H1 (cell line): ENCODE results near the gene SIMC1. TPM values are rescaled to one million over a fixed set of nuclear protein-coding genes. Genes with fewer than 3 reads are reported as not detected.

Source experiments
- CTCF ChIA-PET: fragments of 300-600 bp; sonication (Branson Sonifier 250); formaldehyde crosslinking; loops from one replicate; lab custom pipeline; 2021; ENCODE audit not compliant: partially characterized antibody; lab: Charles Lee
- POLR2A ChIA-PET: fragments of 300-600 bp; sonication (Branson Sonifier 250); formaldehyde crosslinking; loops from one replicate; lab custom pipeline; 2021; ENCODE audit warnings: inconsistent platforms; ENCODE audit not compliant: partially characterized antibody; lab: Charles Lee
- DNase-seq, 2 experiments: peaks; one replicate each; pipeline versions ENCODE4 v3.0.0 to v3.0.0-alpha.2; 2010 to 2022; ENCODE audit warnings: low spot score in 2 of 2, low read depth in 1 of 2, mixed read lengths in 1 of 2
- FAIRE-seq: peaks from 2 replicates; lab custom pipeline; 2011; peaks lifted over from hg19 to GRCh38; lab: Jason Lieb, UNC
- H2AFZ ChIP-seq: 2 replicates; pipeline ENCODE4 v1.8.1; 2012; ENCODE audit warnings: low read length, inconsistent platforms
- H2AK5ac ChIP-seq: 2 replicates; pipeline ENCODE4 v1.6.1; 2013; ENCODE audit warnings: low read depth, low read length
- H2BK120ac ChIP-seq: replicated peaks from 2 replicates; pipeline ENCODE3; 2013; ENCODE audit warnings: low read depth, low read length, inconsistent platforms
- H2BK12ac ChIP-seq: 2 replicates; pipeline ENCODE4 v1.6.1; 2013; ENCODE audit warnings: low read depth, low read length
- H2BK15ac ChIP-seq: 2 replicates; pipeline ENCODE4 v1.6.1; 2013; ENCODE audit warnings: low read length
- H2BK20ac ChIP-seq: 2 replicates; pipeline ENCODE4 v1.6.1; 2013; ENCODE audit warnings: low read length
- H2BK5ac ChIP-seq: 2 replicates; pipeline ENCODE4 v1.6.1; 2013; ENCODE audit warnings: low read depth, low read length
- H3K14ac ChIP-seq: 2 replicates; pipeline ENCODE4 v1.6.1; 2013; ENCODE audit warnings: inconsistent platforms; ENCODE audit not compliant: insufficient read length
- H3K18ac ChIP-seq: 2 replicates; pipeline ENCODE4 v1.6.1; 2013; ENCODE audit warnings: low read length; ENCODE audit errors: extremely low read depth
- H3K23ac ChIP-seq: 2 replicates; pipeline ENCODE4 v1.6.1; 2013; ENCODE audit warnings: inconsistent platforms; ENCODE audit not compliant: insufficient read length
- H3K23me2 ChIP-seq: 2 replicates; pipeline ENCODE4 v1.6.1; 2013; ENCODE audit warnings: low read depth, low read length
- H3K27ac ChIP-seq: 2 replicates; pipeline ENCODE4 v1.6.1; 2011; ENCODE audit warnings: low read depth, low read length, inconsistent platforms
- H3K27me3 ChIP-seq, 4 experiments: replicated peaks in 1 of 4; 1 replicate in 1 of 4; 2 replicates in 3 of 4; pipeline versions ENCODE4 v1.6.1 to v1.8.1; 2011 to 2013; ENCODE audit warnings: low read length in 3 of 4, mild to moderate bottlenecking in 3 of 4, inconsistent platforms in 2 of 4, mixed read lengths in 2 of 4, moderate library complexity in 1 of 4; ENCODE audit not compliant: control insufficient read depth in 3 of 4, insufficient read depth in 3 of 4; ENCODE audit errors: extremely low read depth in 1 of 4
- H3K36me3 ChIP-seq, 4 experiments: 2 replicates each; pipeline versions ENCODE4 v1.6.1 to v1.8.1; 2011 to 2013; ENCODE audit warnings: mild to moderate bottlenecking in 4 of 4, low read length in 3 of 4, moderate library complexity in 2 of 4, control low read depth in 1 of 4, inconsistent platforms in 1 of 4; ENCODE audit not compliant: insufficient read depth in 4 of 4, control insufficient read depth in 2 of 4
- H3K4ac ChIP-seq: replicated peaks from 2 replicates; pipeline ENCODE3; 2013; ENCODE audit warnings: low read length, low read depth, mixed read lengths, inconsistent platforms; ENCODE audit not compliant: insufficient read length
- H3K4me1 ChIP-seq, 4 experiments: replicated peaks in 1 of 4; 1 replicate in 1 of 4; 2 replicates in 3 of 4; pipeline versions ENCODE4 v1.6.1 to v1.8.1; 2011 to 2013; ENCODE audit warnings: low read length in 3 of 4, inconsistent platforms in 2 of 4, mixed read lengths in 1 of 4; ENCODE audit not compliant: insufficient read depth in 4 of 4, control insufficient read depth in 3 of 4
- H3K4me2 ChIP-seq, 2 experiments: 2 replicates each; pipeline versions ENCODE4 v1.6.1 to v1.8.1; 2011 to 2013; ENCODE audit warnings: low read depth in 2 of 2, low read length in 2 of 2, control low read depth in 1 of 2, inconsistent platforms in 1 of 2, mild to moderate bottlenecking in 1 of 2; ENCODE audit not compliant: insufficient read depth in 1 of 2
- H3K4me3 ChIP-seq, 4 experiments: fragments of 200-600, 300-600 bp in 1 of 4; sonication (generic), shearing (Covaris generic), sonication (Bioruptor Twin) in 1 of 4; 2 replicates each; pipeline versions ENCODE4 v1.5.1 to v1.8.1; 2011 to 2016; ENCODE audit warnings: low read length in 4 of 4, low read depth in 3 of 4, control low read depth in 2 of 4, inconsistent platforms in 2 of 4, mild to moderate bottlenecking in 2 of 4, mixed read lengths in 1 of 4, moderate library complexity in 1 of 4; ENCODE audit not compliant: insufficient read depth in 2 of 4; ENCODE audit errors: extremely low read depth in 1 of 4
- H3K56ac ChIP-seq: replicated peaks from 2 replicates; pipeline ENCODE3; 2013; ENCODE audit warnings: low read depth, mild to moderate bottlenecking, mixed read lengths, low read length, inconsistent platforms; ENCODE audit not compliant: insufficient read length
- H3K79me1 ChIP-seq: 2 replicates; pipeline ENCODE4 v1.6.1; 2013; ENCODE audit warnings: low read depth, low read length, control low read depth
- H3K79me2 ChIP-seq, 2 experiments: 2 replicates each; pipeline versions ENCODE4 v1.6.1 to v1.8.1; 2012 to 2013; ENCODE audit warnings: low read length in 2 of 2, mild to moderate bottlenecking in 2 of 2, inconsistent platforms in 1 of 2; ENCODE audit not compliant: insufficient read depth in 2 of 2, control insufficient read depth in 1 of 2
- H3K9ac ChIP-seq, 4 experiments: replicated peaks in 1 of 4; 1 replicate in 1 of 4; 2 replicates in 3 of 4; pipeline versions ENCODE4 v1.6.1 to v1.8.1; 2011 to 2013; ENCODE audit warnings: low read depth in 3 of 4, low read length in 3 of 4, control low read depth in 2 of 4, mild to moderate bottlenecking in 2 of 4, moderate library complexity in 2 of 4, inconsistent platforms in 1 of 4; ENCODE audit errors: extremely low read depth in 1 of 4
- H3K9me3 ChIP-seq, 2 experiments: 2 replicates each; pipeline versions ENCODE4 v1.6.1 to v1.8.1; 2012 to 2013; ENCODE audit warnings: mild to moderate bottlenecking in 2 of 2, moderate library complexity in 2 of 2, control low read depth in 1 of 2, inconsistent platforms in 1 of 2, low read depth in 1 of 2, low read length in 1 of 2, mixed read lengths in 1 of 2; ENCODE audit not compliant: insufficient read depth in 2 of 2
- H4K20me1 ChIP-seq, 2 experiments: replicated peaks in 1 of 2; 2 replicates each; pipeline versions ENCODE3 to v1.8.1; 2011 to 2013; ENCODE audit warnings: inconsistent platforms in 2 of 2, low read length in 2 of 2, mild to moderate bottlenecking in 1 of 2; ENCODE audit not compliant: insufficient read depth in 2 of 2, control insufficient read depth in 1 of 2
- H4K5ac ChIP-seq: 2 replicates; pipeline ENCODE4 v1.6.1; 2013; ENCODE audit warnings: low read length, low read depth, mixed read lengths, inconsistent platforms; ENCODE audit not compliant: insufficient read length
- H4K8ac ChIP-seq: 2 replicates; pipeline ENCODE4 v1.8.0; 2013; ENCODE audit warnings: mild to moderate bottlenecking, moderate library complexity, low read length, inconsistent platforms; ENCODE audit not compliant: insufficient read depth; ENCODE audit errors: extremely low read depth
- H4K91ac ChIP-seq: replicated peaks from 2 replicates; pipeline ENCODE3; 2013; ENCODE audit warnings: low read length, mixed read lengths, inconsistent platforms; ENCODE audit not compliant: insufficient read length
- GTF2F1 ChIP-seq: IDR thresholded peaks from 2 replicates; pipeline ENCODE4 v1.6.1; 2012; ENCODE audit warnings: low read depth, low read length, improper control_type of control experiment, borderline replicate concordance
- RBBP5 ChIP-seq: IDR thresholded peaks from 2 replicates; pipeline ENCODE4 v1.7.1; 2012; ENCODE audit warnings: low read depth, mild to moderate bottlenecking, inconsistent platforms, low read length, moderate library complexity, borderline replicate concordance
- RFX5 ChIP-seq: IDR thresholded peaks from 2 replicates; pipeline ENCODE4 v1.6.1; 2011; ENCODE audit warnings: low read depth, low read length, improper control_type of control experiment, borderline replicate concordance
- ZNF274 ChIP-seq: IDR thresholded peaks from 2 replicates; pipeline ENCODE4 v1.7.0; 2012; ENCODE audit warnings: low read length, borderline replicate concordance; ENCODE audit errors: extremely low read depth
- WGBS, 2 experiments: shearing (Covaris generic) in 1 of 2; methylation state at CpG; one replicate each; pipeline versions ENCODE4 v1.1.6 to v1.1.7; 2013 to 2015; ENCODE audit warnings: low lambda C conversion rate in 2 of 2, mixed read lengths in 2 of 2, inconsistent platforms in 1 of 2, low coverage in 1 of 2, missing lambda C conversion rate in 1 of 2; ENCODE audit not compliant: insufficient replicate concordance in 2 of 2, insufficient coverage in 1 of 2, insufficient read length in 1 of 2; ENCODE audit errors: extremely low coverage in 1 of 2, missing lambda C conversion rate in 1 of 2; 5-methylcytosine and 5-hydroxymethylcytosine counted together
- polyA plus RNA-seq, 7 experiments: library from polyadenylated mRNA; depleted of rRNA in 3 of 7; stranded (reverse) in 5 of 7; unstranded in 2 of 7; fragments of >200 nt in 5 of 7; fragments of 200-250 nt in 2 of 7; gene quantifications; 1 replicate in 5 of 7; 2 replicates in 1 of 7; 4 replicates in 1 of 7; pipeline versions ENCODE4 v1.2.1 to v1.2.3, GENCODE V29; 2011 to 2013; ENCODE audit warnings: missing spikeins in 2 of 7, mixed read lengths in 2 of 7
- total RNA-seq: library from RNA; stranded (reverse); fragmentation: NEBNext Ultra II Directional; extraction: Animal tissue kit (Norgen Biotek cat#: 25700); gene quantifications from 2 replicates; pipeline ENCODE4 v1.2.1, GENCODE V29; 2021

The SIMC1 gene
- total and polyA plus RNA-seq, 2 of the 8 experiments (the other 6 are each of a cell fraction or from before 2014, with no cell fraction given): 12.3 to 21.2 TPM

DNA sequence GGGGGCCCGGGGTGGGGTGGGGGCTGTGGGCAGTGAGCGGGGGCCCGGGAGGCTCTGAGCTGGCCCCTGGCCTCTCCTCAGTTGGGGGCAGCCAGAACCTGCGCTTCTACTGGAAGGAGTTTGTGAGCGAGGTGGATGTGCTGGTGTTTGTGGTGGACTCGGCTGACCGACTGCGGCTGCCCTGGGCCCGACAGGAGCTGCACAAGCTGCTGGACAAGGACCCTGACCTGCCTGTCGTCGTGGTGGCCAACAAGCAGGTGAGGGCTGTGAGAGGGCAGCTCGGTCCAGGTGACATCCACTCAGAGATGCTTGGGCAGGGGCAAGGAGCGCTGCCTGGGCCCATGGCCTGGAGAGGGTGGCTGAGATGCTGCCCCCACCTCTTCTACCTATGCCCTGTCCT is 130.5 kb downstream of the SIMC1 start:
- Histone ChIP-seq H3K9ac (no peak overlapping the region), H3K4me3 (no peak overlapping the region), H3K79me1 (no peaks in the 10 kb centered on the region), H3K27ac (no peak overlapping the region), H4K8ac (no peak overlapping the region), H3K36me3 (peaks cover 0 to 6% (median 3%) of the 10 kb centered on the region in 4 experiments; a peak in 3 of 8 replicates), H2BK15ac (no peak overlapping the region), H3K79me2 (no peaks in the 10 kb centered on the region), H2AFZ (no peak overlapping the region), H3K23me2 (peaks cover 15% of the 10 kb centered on the region), H3K56ac (no peak overlapping the region), H4K91ac (no peak overlapping the region), H4K5ac (no peak overlapping the region), H3K9me3 (no peaks in the 10 kb centered on the region), H3K4me2 (no peak overlapping the region), H2BK12ac (no peak overlapping the region), H2AK5ac (no peak overlapping the region), H3K14ac (no peak overlapping the region), H2BK5ac (no peak overlapping the region), H3K23ac (no peak overlapping the region), H3K4me1 (peaks cover 0 to 5% (median 3%) of the 10 kb centered on the region in 4 experiments; a peak in 4 of 7 replicates), H4K20me1 (peaks cover 0 to 3% of the 10 kb centered on the region in 2 experiments), H3K18ac (no peak overlapping the region), H2BK120ac (no peak overlapping the region), H3K27me3 (peaks cover 5 to 33% (median 26%) of the 10 kb centered on the region in 4 experiments), H3K4ac (no peak overlapping the region), H2BK20ac (no peak overlapping the region)
- 97% methylated on average over 7 of the region's 13 CpGs; no CpG with 5 or more reads in 1 of the 2 experiments for WGBS, 2 experiments
- FAIRE-seq (no peak), DNase-seq (no peak)
- POLR2A ChIA-PET: interaction anchor here (1.1 to 10.1 kb wide), 2 partner anchors 16 to 79 kb away, joined by 4 to 93 read pairs; partner anchors contain the start of genes HIGD2A and NOP16
- CTCF ChIA-PET: interaction anchor here (0.6 to 1.6 kb wide), 3 partner anchors 12 to 292 kb away, joined by 3 to 4 read pairs (median 3); no protein-coding TSS in a partner anchor
- TF ChIP-seq GTF2F1: no peak
- no peak for TF ChIP-seq RBBP5
- no peak for TF ChIP-seq RFX5
- TF ChIP-seq ZNF274: no peak
